ENCODE measurements around the gene PCGF1. TPM values are rescaled to one million over a fixed set of nuclear protein-coding genes. Genes with fewer than 3 reads are reported as not detected.
A peak's percentile ranks its signal among the peaks of the same experiment; 100 is the strongest.

PCGF1 gene
- total and polyA plus RNA-seq, 2 of the 4 experiments (the other 2 are of a cell fraction): 23.4 to 31.4 TPM

DNA sequence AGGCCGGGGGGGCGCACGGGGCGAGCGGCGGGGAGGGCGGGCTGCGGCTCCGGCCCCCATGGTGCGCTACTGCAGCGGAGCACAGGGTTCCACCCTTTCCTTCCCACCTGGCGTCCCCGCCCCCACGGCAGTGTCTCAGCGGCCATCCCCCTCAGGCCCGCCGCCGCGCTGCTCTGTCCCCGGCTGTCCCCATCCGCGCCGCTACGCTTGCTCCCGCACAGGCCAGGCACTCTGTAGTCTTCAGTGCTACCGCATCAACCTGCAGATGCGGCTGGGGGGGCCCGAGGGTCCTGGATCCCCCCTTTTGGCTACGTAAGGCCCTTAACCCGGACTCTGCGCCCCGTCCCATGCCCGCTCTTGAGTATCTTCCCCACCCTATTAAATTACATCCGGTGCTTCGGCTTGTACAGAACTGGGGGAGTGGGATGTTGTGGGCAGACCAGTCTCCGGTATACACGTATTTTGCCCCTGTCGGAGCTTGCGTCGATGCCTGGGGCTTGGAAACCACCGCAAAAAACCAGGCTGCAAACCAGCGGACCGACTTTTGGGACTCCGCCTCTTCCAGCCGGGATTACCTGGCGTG, 49.9 kb downstream of the PCGF1 start:
- H2AK5ac ChIP-seq (ENCODE audit: low read depth, low read length): no peak overlapping the region
- H3K27ac ChIP-seq (ENCODE audit: insufficient read depth, low read length): peak overlapping the region; percentile 20
- H3K14ac ChIP-seq (replicated peaks; ENCODE audit: low read depth, low read length): peak overlapping the region; percentile 21; the same call in 1 of the 2 replicates
- H3K79me1 ChIP-seq (ENCODE audit: low read depth in 1 of 2, low read length in 2 of 2): peaks cover 15 to 44% of the 10 kb centered on the region in 2 experiments
- peak overlapping the region; percentile 48 for H2BK5ac ChIP-seq (ENCODE audit: low read depth, low read length, poor library complexity, severe bottlenecking)
- intact Hi-C loops (cut with micrococcal nuclease) (no loop called here), dilution Hi-C loops (cut with HindIII; ENCODE audit: low sequenced_read_pairs, unreplicated experiment) (no loop called here), in situ Hi-C loops (cut with MboI; ENCODE audit: low sequenced_read_pairs) (no loop called here)
- H3K36me3 ChIP-seq (ENCODE audit: control insufficient read depth, insufficient read depth, low read length): peaks cover 15% of the 10 kb centered on the region
- 0 out of 2 replicates have a peak, but pooled peaks cover 3% of the 10 kb centered on the region for H3K9me1 ChIP-seq (ENCODE audit: insufficient read depth, low read length)
- WGBS, 2 experiments (ENCODE audit: extremely low coverage in 2 of 2, insufficient read length in 1 of 2): 0% methylated on average over 19 of the region's 46 CpGs; no CpG with 5 or more reads in 1 of the 2 experiments
- H3K4ac ChIP-seq (ENCODE audit: low read depth, low read length): peak overlapping the region; percentile 54
- CTCF ChIA-PET: interaction anchor here (0.5 to 0.6 kb wide), 2 partner anchors 10 to 912 kb away, joined by 3 to 4 read pairs; no protein-coding TSS in a partner anchor
- ATAC-seq (ENCODE audit: low read depth) (peak; percentile 6), DNase-seq (no peak)
- H3K23ac ChIP-seq (ENCODE audit: low read depth, low read length): 0 out of 2 replicates have a peak overlapping the region, but pooled peaks have one; percentile 55
- H3K9ac ChIP-seq (ENCODE audit: low read depth, low read length): peak overlapping the region; percentile 41
- POLR2A ChIA-PET (ENCODE audit: unreplicated experiment): no interaction called here
- H4K8ac ChIP-seq (ENCODE audit: low read depth in 2 of 2, low read length in 2 of 2): peak overlapping the region; percentile 2 to 95; a peak in 3 of 4 replicates
- no TSS peak for BruUV-seq (replicated peaks)
- peak overlapping the region; percentile 92 for H2AFZ ChIP-seq (replicated peaks; ENCODE audit: low read length, poor library complexity)
- no peak overlapping the region for H2BK15ac ChIP-seq (ENCODE audit: low read depth, low read length)
- H3K56ac ChIP-seq (ENCODE audit: extremely low read depth, insufficient read depth, low read length): no peak overlapping the region
- no peak overlapping the region for H3K18ac ChIP-seq (ENCODE audit: low read depth, low read length)
- no peak overlapping the region for H2BK20ac ChIP-seq (ENCODE audit: low read depth, low read length)
- H3K27me3 ChIP-seq (ENCODE audit: control insufficient read depth, insufficient read depth, low read length): no peaks in the 10 kb centered on the region
- no peak overlapping the region for H2BK120ac ChIP-seq (ENCODE audit: low read depth, low read length)
- H3K4me2 ChIP-seq (ENCODE audit: low read depth, low read length): peak overlapping the region; percentile 74
- H3K4me3 ChIP-seq (ENCODE audit: insufficient read depth, low read depth, low read length): peak overlapping the region; percentile 52
- no peak for TF ChIP-seq SMC3 (IDR thresholded peaks at IDR 0.05; ENCODE audit: low read depth, low read length)
- 0 out of 2 replicates have a peak, but pooled peaks have one; percentile 13 for TF ChIP-seq MAZ (IDR thresholded peaks at IDR 0.05; ENCODE audit: borderline replicate concordance, low read depth, low read length)
- TF ChIP-seq MXI1 (IDR thresholded peaks at IDR 0.05; ENCODE audit: borderline replicate concordance, low read depth, low read length): no peak; the same call in 1 of the 2 replicates
- no peak for TF ChIP-seq NFE2L2 (IDR thresholded peaks at IDR 0.05; ENCODE audit: low read depth, low read length)
- TF ChIP-seq RFX5 (IDR thresholded peaks at IDR 0.05; ENCODE audit: low read depth, low read length): no peak
- peak overlapping the region; percentile 31; the same call in 1 of the 2 replicates for H4K91ac ChIP-seq (ENCODE audit: insufficient read depth, low read depth, low read length)
- peak overlapping the region; percentile 21 for H4K5ac ChIP-seq (ENCODE audit: low read depth, low read length)
- H3K4me1 ChIP-seq (ENCODE audit: control insufficient read depth, insufficient read depth, low read length): peaks cover 10% of the 10 kb centered on the region
- peak overlapping the region; percentile 89 for H2AK9ac ChIP-seq (replicated peaks; ENCODE audit: low read depth, low read length, poor library complexity)
- H3K9me3 ChIP-seq (ENCODE audit: control insufficient read depth, insufficient read depth, low read length): no peaks in the 10 kb centered on the region
- no peaks in the 10 kb centered on the region for H4K20me1 ChIP-seq (ENCODE audit: insufficient read depth, low read length)
